ENCODE measurements around the gene QRFP.

GRCh38 chr9:130883479-130883878 is 13.1 kb downstream of the QRFP start:
- TF ChIP-seq, protein P1, sequence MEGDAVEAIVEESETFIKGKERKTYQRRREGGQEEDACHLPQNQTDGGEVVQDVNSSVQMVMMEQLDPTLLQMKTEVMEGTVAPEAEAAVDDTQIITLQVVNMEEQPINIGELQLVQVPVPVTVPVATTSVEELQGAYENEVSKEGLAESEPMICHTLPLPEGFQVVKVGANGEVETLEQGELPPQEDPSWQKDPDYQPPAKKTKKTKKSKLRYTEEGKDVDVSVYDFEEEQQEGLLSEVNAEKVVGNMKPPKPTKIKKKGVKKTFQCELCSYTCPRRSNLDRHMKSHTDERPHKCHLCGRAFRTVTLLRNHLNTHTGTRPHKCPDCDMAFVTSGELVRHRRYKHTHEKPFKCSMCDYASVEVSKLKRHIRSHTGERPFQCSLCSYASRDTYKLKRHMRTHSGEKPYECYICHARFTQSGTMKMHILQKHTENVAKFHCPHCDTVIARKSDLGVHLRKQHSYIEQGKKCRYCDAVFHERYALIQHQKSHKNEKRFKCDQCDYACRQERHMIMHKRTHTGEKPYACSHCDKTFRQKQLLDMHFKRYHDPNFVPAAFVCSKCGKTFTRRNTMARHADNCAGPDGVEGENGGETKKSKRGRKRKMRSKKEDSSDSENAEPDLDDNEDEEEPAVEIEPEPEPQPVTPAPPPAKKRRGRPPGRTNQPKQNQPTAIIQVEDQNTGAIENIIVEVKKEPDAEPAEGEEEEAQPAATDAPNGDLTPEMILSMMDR (IDR thresholded peaks at IDR 0.05 in 2 of 3, conservative IDR thresholded peaks at IDR 0.05 in 1 of 3; ENCODE audit: borderline replicate concordance in 1 of 3, insufficient read depth in 1 of 3, low read depth in 2 of 3, low read length in 2 of 3) = no peak
- TF ChIP-seq, protein P2, sequence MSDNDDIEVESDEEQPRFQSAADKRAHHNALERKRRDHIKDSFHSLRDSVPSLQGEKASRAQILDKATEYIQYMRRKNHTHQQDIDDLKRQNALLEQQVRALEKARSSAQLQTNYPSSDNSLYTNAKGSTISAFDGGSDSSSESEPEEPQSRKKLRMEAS (IDR thresholded peaks at IDR 0.05) = no peak
- TF ChIP-seq POLR2A (IDR thresholded peaks at IDR 0.05; ENCODE audit: borderline replicate concordance, extremely low read depth, insufficient read depth, insufficient read length) = no peak
